ENCODE results near the gene AHSA1.

AHSA1 gene

GRCh38 chr14:77474479-77475177 is 16.7 kb downstream of the AHSA1 start:
- no peak for DNase-seq

- DNase-seq = no peak
Measured at GRCh38 chr14:77475432-77476115, 17.7 kb downstream of the AHSA1 start.

- no peak for DNase-seq
Measured at GRCh38 chr14:77478029-77478428, 20.1 kb downstream of the AHSA1 start.

- no peak for DNase-seq
Measured at GRCh38 chr14:77478796-77479195, 20.9 kb downstream of the AHSA1 start.

GRCh38 chr14:77482422-77482821 is 24.5 kb downstream of the AHSA1 start:
- no peak for DNase-seq

GRCh38 chr14:77485256-77485655 is 27.4 kb downstream of the AHSA1 start:
- DNase-seq = no peak

- no peak for DNase-seq
Measured at GRCh38 chr14:77485901-77486678, 28.2 kb downstream of the AHSA1 start.

- DNase-seq = no peak
Measured at GRCh38 chr14:77488558-77488957, 30.7 kb downstream of the AHSA1 start.

GRCh38 chr14:77489041-77489440 is 31.1 kb downstream of the AHSA1 start:
- no peak for DNase-seq

- no peak for DNase-seq
Measured at GRCh38 chr14:77490347-77490986, 32.6 kb downstream of the AHSA1 start.

- DNase-seq = no peak
Measured at GRCh38 chr14:77491056-77491455, 33.2 kb downstream of the AHSA1 start.

- no peak for DNase-seq
Measured at GRCh38 chr14:77495334-77495733, 37.4 kb downstream of the AHSA1 start.

GRCh38 chr14:77498120-77498979 is 40.5 kb downstream of the AHSA1 start, which contains the start of gene ISM2:
Gene ISM2 (minus strand): TSS chr14:77498816. CDS start chr14:77498793, 23 bp downstream.
- DNase-seq = peak; percentile 18

GRCh38 chr14:77498984-77499527 is 41.2 kb downstream of the AHSA1 start:
- DNase-seq = peak; percentile 18

- DNase-seq = no peak
Measured at GRCh38 chr14:77502109-77502782, 44.4 kb downstream of the AHSA1 start.

GRCh38 chr14:77503138-77503537 is 45.2 kb downstream of the AHSA1 start:
- DNase-seq = no peak

GRCh38 chr14:77505031-77505430 is 47.1 kb downstream of the AHSA1 start:
- DNase-seq = no peak

- DNase-seq = no peak
Measured at GRCh38 chr14:77507762-77508161, 49.9 kb downstream of the AHSA1 start.

- no peak for DNase-seq
Measured at GRCh38 chr14:77508249-77508648, 50.4 kb downstream of the AHSA1 start.

GRCh38 chr14:77508876-77509275 is 51.0 kb downstream of the AHSA1 start:
- DNase-seq = no peak

- no peak for DNase-seq
Measured at GRCh38 chr14:77509366-77509765, 51.5 kb downstream of the AHSA1 start.
